COR-L47 (cell line): ENCODE results near the gene RPS6KA5.
"Not testable (repeated sequence)": the region's sequence is repeated elsewhere in the genome, so short reads cannot be mapped to it uniquely, and the experiment has no call there.

Source experiments
- DNase-seq: peaks from one replicate; lab custom pipeline; 2025; lab: John Stamatoyannopoulos, UW

Gene RPS6KA5

GRCh38 chr14:91067186-91067585 is 6.7 kb upstream of the RPS6KA5 start:
- DNase-seq, result no peak

DNA sequence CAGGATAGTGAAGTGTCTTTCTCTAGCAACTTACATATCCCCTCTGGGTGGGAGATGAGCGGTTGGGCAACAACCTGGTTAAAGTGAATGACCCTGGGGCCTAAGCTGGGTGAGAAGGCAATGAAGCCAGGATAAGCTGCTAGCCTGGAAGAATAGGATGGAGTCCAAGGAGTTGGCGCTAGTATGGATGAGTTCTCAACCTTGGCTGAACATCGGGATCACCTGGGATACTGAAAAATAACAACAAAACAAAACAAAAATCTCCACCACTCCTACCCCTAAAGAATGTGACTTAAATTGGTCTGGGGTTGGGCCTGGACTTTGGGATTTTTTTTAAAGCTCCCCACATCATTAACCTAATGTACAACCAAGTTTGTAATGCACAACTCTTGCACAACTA is 4.8 kb upstream of the RPS6KA5 start:
- no peak for DNase-seq

DNA sequence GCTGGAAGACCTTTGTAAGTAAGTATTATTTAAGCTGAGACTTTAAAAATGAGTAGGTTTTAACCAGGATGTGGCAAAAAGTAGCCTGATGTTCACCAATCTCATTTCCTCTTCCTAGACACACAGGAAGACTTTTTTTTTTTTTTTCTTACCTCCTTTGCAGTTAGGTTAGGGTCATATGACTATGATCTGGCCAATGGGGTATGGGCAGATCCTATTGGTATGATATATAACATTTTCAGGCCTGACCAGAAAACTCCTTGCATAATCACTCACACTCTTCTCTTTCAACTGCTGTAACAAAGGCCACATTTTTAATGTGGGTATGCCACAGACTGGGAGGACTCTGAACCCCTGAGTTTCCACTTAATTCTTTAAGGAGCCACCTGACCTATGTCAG is 2.7 kb upstream of the RPS6KA5 start:
- DNase-seq, result no peak

- no peak for DNase-seq
Observed at GRCh38 chr14:91062600-91062999, 2.2 kb upstream of the RPS6KA5 start.

GRCh38 chr14:91061056-91061887 is 831 bp upstream of the RPS6KA5 start:
- DNase-seq, result no peak

GRCh38 chr14:91059576-91060350 is 678 bp downstream of the RPS6KA5 start:
- DNase-seq, result peak; percentile 69

GRCh38 chr14:91058042-91058581 is 2.3 kb downstream of the RPS6KA5 start:
- no peak for DNase-seq

- no peak for DNase-seq
Observed at GRCh38 chr14:91056361-91056760, 4.1 kb downstream of the RPS6KA5 start.

- DNase-seq, result no peak
Observed at GRCh38 chr14:91055016-91055415, 5.4 kb downstream of the RPS6KA5 start.

- no peak for DNase-seq
Observed at GRCh38 chr14:91048676-91049075, 11.8 kb downstream of the RPS6KA5 start.

DNA sequence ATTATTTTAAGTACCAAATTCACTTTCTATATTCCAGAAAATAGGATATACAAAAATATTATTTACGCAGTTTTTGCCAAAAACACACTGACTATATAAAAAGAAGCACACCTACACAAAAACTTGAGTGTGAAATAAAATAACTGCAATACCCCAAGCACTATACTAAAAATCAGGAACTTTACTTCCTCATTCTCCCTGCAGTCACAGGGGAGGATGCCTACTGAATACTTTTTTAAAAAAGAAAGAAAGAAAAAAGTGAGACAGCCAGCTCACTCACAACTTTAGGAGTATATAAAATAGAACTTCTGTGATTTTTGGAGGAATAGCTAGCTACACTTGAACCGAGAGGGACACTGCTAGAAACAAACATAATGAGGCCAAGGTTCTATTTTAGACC is 12.2 kb downstream of the RPS6KA5 start:
- no peak for DNase-seq

DNA sequence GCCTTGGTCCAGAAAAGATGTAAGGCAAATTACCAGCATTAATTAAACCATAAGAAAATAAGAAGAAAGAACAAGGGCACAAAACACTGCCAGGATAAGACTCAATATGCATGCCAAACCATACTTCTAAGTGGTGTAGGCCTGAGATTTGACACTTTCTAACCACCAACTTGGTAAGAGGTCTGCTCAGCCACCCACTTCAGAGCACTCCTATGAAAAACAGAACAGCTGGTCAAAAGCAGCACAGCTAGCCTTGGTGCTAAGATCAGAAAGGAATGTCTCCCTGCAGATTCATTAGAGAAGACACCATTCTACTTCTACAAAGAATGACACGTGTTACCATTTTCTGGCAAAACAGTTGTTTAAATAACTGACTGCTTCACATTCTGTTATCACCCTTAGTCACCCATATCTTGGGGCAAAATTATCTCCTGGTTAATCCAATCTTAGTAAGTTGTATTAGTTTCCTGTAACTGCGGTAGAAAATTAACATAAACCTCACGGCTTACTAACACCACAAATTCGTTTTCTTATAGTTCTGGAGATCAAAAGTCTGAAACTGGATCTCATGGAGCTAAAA is 13.2 kb downstream of the RPS6KA5 start:
- no peak for DNase-seq

DNA sequence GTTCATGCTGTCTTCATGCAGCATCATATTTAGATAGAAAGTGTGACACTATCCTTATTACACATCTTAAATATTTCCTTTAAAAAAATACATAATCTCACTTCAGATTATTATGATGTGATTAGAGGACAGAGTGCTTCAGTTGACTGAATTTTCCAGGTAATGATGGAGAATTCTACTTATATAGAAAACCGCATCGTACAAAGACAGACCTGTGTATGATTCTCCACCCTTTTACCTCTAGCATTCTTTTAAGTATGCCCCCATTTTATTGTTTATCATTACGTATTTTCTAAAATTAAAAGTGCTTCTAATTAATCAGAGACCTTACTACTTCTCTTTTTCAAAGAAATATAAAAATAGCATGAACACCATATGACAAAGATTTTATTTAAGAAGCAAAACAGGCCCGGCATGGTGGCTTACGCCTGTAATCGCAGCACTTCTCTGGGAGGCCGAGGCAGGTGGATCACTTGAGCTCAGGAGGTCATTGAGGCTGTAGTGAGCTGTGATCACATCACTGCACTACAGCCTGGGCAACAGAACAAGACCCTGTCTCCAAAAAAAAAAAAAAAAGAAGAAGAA is 13.9 kb downstream of the RPS6KA5 start:
- DNase-seq, result no peak

DNA sequence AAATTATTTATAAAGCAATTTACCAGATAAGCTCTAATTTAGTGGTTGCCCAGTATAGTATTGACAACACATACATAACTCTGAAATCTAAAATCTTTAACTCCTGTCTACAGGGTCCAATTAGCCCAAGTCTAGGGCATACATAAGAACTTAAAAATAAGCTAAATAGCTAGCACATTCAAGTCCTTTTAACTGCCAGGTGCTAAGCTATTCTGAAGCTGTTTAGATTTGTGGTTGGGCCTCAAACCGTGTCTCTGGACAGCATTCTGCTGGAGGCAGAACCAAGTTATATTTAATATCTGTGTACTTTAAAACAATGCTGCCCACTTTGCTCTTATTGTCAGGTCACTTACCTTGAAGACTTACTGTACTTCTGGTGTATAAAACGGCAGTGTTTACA is 19.0 kb downstream of the RPS6KA5 start:
- DNase-seq, result peak; percentile 50

- DNase-seq, result no peak
Observed at GRCh38 chr14:91040545-91040944, 19.9 kb downstream of the RPS6KA5 start.

DNA sequence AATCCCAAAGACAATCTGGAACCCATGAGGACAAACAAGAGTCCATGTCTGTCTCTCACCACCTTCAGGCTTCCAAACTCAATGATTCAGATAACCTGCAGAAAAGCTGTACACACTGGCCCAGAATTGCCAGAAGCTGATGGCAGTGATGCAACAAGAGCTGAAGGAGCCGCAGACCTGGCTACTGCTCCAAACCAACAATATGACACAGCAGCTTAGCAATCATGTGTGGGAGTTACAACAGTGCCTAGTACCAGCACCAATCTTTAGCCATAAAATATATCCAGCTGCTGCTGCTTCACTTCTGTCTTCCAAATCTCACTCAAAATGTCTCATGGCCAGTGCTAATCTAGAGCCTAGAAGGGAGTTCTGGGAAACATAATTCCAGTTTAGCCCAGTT is 22.0 kb downstream of the RPS6KA5 start:
- DNase-seq, result no peak

- DNase-seq, result no peak
Observed at GRCh38 chr14:91036741-91037469, 23.5 kb downstream of the RPS6KA5 start.

DNA sequence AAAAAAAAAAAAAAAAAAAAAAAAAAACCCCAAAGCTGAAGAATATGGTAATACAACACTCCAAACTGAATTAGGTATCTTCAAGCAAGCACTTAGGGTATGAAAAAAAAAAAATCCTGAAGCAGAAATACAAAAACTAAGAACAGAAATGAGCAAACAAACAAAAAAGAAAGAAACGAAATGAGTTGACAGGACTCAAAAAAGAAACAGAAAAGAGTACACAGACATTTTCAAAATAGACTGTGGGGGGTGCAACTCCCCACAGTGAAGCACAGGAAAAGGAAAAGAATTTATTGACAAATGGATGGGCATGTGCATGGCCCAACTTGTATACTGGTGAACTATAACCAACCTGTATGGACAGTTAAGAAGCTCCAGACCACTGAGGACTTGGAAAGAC is 24.6 kb downstream of the RPS6KA5 start:
- no peak for DNase-seq

- not testable (repeated sequence) for DNase-seq
Observed at GRCh38 chr14:91034379-91034778, 26.1 kb downstream of the RPS6KA5 start.

DNA sequence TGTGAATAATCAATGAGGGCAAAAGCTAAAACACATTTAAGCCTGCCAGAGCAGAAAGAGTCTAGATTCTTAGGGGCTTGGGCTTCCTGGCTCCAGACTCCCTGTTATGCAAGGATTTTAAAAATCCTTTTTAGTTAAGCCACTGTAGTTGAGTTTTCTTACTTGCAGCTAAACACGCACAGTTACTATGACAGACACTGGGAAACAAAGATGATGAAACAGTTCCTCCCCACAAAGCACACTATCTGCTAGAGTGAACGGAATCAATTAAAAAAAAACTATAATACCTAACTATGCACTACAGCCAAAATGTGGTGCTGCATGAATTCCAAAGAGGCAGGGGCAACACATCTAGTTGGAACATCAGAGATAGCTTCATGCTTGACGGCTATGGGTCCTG is 28.2 kb downstream of the RPS6KA5 start:
- DNase-seq, result no peak

- DNase-seq, result no peak
Observed at GRCh38 chr14:91031666-91032065, 28.8 kb downstream of the RPS6KA5 start.
